ENCODE measurements around the gene FARS2.
A peak's percentile ranks its signal among the peaks of the same experiment; 100 is the strongest.

FARS2 gene

GRCh38 chr6:5326022-5326641, 64.8 kb downstream of the FARS2 start:
- DNase-seq, result no peak

DNA sequence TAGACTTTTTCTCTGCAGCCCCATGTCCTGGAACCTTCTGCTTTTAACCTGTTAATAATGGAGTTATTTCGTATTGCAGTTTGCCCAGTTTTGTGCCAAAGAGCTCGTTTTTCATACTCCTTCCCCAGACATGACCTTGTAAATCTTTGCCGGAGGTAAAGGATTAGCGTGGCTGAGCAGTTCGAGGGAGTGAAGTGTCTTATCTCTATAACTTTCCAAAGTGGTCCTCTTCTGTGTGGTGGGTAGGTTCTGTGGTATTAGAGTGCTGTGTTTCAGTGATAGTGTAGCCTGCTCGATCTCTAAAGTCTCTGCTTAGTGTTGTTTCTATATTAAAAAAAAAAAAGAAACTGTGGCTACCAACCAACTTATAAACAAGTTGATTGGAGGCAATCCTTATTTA, 67.5 kb downstream of the FARS2 start:
- DNase-seq, result no peak

DNA sequence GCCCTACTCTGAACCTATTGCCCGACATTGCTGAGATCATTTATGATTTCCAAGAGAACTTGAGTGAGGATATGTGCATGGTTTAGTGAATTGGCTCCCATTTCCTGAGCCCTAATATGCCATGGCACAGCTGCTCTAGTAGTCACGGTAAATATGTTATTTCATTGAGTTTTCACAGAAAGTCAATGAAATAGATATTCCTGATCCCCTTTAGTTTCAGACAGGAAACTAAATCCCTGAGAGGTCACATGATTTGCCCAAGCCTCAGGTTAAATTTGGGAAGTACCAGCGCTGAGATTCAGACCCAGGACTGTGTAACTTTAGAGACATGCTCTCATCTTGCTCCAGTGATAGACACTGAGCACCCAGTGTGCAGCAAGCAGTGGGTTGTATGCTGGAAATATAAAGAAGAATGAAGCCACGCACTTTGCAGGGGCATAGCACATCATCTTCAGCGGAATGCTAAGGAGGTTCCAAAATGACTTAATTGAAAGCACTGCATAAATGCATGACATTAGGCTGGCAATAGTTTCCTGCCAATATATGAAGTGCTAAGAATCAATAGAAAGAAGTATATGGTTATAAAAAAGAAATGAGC, 70.6 kb downstream of the FARS2 start:
- no peak for DNase-seq

DNA sequence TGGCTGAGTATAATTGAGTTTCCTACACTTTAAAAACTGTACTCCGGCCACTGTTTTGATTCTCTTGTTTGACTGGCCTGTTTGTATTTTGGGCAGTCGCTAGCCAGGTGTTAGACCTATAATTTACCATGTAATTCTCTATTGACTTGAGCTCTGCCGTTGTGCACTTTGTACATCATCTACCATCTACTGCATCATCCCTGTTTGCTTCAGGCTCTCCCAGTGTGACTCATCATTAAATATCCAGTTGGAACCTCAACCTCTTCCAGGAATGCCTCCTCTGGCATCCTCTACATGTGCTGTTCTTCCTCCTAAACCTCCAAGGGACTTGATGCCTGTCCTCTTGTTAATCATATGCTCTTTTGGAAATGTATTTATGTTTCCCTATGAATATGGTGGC, 72.3 kb downstream of the FARS2 start:
- DNase-seq, result peak; percentile 74

DNA sequence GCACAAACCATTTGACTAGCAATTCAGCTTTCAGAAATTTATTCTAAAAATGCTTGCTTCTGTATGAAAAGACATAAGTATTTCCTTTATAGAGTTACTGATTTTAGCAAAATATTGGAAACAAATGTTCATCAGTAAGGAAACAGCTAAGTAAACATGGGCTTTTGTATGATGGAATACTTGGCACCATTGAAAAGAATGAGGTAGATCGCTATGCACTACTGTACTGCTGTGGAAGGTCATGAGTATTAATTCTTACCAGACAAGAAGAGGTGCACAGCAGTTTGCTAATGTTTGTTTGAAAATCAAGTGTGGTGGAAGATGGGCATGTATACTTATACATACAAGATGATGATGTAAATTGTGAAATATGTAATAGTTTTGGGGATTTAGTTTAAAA, 73.0 kb downstream of the FARS2 start:
- no peak for DNase-seq

- DNase-seq, result no peak
Observed at GRCh38 chr6:5335020-5335419, 73.7 kb downstream of the FARS2 start.

DNA sequence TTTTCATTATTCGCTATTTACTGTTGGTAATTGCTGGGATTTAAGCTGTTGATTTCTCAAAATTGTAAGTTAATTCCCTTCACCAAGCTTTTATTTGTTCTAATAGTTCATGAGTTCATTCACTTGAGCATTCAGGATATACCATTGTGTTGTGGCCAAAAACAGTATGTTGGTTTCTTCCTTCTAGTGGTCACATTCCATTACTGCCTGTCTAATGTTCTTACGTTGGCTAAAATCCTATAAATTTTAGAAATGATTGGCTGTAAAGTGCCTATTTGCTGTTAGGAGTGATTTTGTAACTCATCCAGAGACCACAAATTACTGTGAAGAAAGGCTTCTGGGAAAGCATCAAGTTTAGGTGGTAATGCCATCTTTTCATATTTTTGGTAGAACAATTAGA, 76.3 kb downstream of the FARS2 start:
- peak; percentile 8 for DNase-seq

- DNase-seq, result no peak
Observed at GRCh38 chr6:5338177-5338960, 77.1 kb downstream of the FARS2 start.

GRCh38 chr6:5339786-5340185, 78.5 kb downstream of the FARS2 start:
- no peak for DNase-seq

GRCh38 chr6:5341845-5342244, 80.5 kb downstream of the FARS2 start:
- no peak for DNase-seq

GRCh38 chr6:5343998-5344397, 82.7 kb downstream of the FARS2 start:
- no peak for DNase-seq

DNA sequence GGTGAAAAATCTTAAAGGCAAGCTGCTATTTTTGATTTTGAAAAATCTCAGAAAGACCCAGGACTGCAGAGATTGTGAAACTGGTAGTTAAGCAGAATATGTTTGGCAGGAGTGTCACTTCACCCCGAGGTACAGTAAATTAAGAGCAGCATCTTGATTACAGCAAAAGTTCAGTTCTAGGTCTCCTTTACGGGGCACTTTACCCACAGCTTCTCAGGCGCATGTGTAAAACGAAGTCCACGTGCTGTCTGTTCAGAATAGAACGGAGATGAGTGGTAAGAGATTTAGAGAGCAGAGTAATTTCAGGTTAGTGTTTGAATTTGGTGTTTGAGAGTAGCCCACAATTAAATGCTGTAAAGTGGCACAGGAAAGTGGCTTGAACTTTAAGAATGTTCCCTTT, 84.0 kb downstream of the FARS2 start:
- DNase-seq, result no peak

DNA sequence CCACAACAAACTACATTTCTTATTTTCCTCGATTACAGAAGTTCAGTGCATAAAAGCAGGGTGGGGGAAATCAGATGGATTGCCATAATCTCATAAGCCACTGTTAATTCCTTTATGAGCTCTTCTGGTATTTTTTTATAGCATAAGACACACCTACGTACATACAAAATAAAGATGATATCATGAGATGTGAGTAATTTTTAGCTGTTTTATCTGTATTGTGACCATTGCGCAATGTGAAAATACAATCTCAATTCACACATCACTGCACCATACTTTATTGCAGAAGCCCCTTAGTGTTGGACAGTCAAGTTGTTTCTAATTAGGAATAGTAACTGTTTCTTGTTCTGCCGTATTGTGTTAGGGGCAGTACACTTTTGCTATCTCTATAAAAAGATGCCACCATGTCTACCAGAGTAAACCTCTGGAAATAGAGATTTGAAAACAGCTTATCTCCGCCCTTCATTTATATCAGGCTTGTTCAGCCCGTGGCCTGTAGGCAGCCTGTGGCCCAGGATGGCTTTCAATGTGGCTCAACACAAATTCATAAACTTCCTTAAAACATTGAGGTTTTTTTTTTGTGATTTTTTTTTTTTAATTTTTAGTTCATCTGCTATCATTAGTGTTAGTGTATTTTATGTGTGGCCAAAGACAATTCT, 90.4 kb downstream of the FARS2 start:
- DNase-seq, result no peak

DNA sequence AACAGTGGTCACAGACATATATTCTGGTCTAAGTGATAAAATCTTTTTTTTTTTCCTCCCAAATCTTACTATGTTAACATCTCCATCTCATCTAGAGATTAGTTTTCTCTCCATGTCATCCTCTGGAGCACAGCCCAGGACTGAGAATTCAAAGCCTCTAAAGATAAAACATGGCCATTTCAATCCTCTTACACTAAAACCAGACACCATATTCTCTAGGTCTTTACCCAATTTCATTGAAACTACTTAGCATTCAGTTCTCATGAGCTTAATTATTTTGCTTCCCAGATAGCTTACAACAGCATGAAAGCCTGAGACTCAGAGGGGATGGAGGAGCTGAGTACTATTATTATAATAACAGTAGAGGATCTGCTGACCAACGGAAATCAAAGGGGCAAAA, 92.7 kb downstream of the FARS2 start:
- no peak for DNase-seq

DNA sequence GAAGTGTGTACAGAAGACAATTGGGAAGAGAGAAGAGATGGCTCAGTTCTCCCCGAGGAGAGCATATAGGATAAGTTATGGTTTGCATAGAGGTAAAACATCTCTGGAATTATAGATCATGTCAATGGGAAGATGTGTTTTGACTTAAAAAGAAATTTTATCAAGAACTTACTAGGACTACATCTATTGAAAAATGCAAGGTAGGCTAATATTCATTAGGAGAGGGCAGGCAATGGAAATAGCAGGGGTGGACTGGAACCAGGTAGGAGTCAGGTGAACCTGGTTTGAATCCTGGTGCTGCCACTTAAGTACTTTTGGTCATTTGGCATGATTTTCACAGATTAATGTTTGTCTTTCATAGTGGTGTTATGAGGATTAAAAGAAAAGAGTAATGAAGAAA, 96.2 kb downstream of the FARS2 start:
- no peak for DNase-seq

DNA sequence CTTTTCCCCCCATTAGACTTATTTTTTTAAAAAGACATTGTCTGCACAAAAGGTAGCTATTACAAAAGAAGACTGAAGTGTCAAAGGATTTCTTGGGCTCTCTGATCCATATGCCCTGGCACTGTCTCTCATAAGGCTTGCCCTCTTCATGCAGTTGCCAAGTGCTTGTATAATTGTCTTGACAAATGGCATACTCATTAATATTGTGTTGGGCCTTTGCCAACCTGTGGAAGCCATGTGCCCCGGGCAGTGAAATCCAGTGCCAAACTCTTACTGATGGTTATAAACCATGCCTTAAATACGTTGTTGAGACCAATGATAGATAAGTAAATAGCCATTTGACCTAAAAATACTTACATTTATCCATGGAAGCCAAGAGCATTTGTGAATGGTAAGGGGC, 98.1 kb downstream of the FARS2 start:
- no peak for DNase-seq

DNA sequence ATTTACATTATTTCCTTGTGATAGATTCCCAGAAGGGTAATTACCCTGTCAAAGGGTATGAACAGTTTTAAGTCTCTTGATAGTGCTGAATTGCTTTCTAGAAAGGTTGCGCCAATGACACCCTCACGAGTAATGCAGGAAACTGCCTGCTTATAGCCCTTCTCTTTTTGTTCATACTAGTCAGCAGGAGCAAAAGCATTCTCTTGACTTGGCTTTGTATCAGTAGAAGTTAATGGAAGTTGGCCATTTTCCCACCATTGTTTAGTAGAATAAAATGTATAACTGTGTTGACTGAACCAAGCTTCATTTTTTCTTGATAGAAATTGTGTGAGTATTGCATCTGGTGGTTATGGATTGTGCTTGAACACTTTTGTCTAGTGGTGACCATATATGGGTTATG, 100.1 kb downstream of the FARS2 start:
- DNase-seq, result peak; percentile 6

DNA sequence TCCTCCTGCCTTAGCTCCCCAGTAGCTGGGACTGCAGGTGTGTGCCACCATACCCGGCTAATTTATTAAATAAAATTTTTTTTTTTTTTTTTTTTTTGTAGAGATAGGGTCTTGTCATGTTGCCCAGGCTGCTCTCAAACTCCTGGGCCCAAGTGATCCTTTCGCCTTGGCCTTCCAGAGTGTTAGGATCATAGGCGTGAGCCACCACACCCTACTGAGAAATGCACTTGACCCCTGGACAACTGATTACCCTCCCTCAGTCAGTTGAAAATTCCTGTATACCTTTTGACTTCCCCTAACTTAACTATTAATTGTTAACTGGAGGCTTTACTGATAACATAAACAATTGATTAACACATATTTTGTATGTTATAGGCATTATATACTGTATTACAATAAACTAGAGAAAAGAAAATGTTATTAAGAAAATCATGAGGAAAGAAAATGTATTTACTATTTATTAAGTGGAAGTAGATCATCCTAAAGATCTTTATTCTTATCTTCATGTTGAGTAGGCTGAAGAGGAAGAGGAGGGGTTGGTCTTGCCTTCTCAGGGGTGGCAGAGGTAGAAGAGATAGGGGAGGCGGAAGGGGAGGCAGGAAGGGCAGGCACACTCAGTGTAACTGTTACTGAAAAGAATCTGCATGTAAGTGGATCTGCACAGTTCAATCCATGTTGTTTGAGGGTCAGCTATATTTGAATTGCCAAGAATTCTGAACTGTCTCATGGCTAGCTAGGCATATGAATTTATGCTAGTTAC, 104.3 kb downstream of the FARS2 start:
- no peak for DNase-seq

DNA sequence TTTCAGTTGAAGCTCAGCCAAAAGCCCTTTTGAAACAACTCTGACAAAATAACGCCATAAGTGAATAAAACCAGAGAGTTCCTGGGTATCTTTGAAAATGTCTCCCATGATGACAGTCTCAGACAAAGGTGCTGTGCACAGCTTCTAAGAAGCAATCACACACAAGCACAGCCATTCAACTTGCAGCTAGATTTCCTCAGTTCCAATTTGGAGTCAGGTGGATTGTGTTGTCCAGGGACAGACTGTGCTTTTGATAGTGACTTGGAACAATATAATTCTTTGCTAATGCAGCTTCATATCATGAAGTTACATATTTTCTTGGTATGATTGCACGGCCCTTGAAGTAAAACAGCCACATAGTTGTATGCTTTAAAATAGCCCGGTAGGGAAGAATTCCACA, 105.6 kb downstream of the FARS2 start:
- no peak for DNase-seq

DNA sequence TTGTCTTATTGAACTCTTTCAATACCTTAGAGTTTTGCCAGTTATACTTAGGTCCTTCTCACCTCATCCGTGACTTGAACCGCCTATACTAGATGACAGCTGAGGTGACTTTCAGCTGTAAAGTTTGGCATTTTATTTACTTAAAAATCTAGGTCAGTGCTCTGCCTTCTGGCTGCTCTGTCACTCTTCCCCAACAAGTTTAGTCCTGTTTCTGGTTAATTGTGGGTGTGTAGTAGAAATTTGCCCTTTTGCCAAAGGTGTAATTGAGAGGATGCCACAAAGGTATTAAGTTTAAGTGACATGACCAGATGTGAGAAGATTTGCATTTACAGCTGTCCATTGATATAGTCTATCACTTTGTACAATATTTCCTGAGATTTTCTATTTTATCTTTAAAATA, 106.2 kb downstream of the FARS2 start:
- no peak for DNase-seq

- DNase-seq, result no peak
Observed at GRCh38 chr6:5373430-5373829, 112.1 kb downstream of the FARS2 start.

DNA sequence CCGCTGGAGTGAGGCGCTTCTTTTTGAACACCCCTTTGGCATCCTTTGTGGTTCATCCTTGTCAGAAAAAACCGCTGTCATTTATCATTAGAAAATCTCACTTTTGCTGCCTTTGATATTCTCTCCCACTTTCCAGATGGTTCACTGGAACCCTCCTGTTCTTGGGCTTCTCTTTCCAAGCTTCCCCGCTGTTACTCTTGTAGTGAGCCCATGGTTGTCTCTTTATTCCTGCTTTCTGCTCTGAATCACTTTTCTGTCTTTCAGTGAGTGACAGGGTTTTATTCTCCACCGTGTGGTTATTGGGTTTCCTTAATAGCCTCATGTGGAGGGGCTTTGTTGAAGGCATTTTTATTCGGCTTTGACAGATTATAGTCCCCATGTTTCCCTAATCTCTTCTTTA, 117.0 kb downstream of the FARS2 start:
- no peak for DNase-seq

- peak; percentile 49 for DNase-seq
Observed at GRCh38 chr6:5379647-5380242, 118.4 kb downstream of the FARS2 start.
